ENCODE measurements around the gene SREBF2.

DNA sequence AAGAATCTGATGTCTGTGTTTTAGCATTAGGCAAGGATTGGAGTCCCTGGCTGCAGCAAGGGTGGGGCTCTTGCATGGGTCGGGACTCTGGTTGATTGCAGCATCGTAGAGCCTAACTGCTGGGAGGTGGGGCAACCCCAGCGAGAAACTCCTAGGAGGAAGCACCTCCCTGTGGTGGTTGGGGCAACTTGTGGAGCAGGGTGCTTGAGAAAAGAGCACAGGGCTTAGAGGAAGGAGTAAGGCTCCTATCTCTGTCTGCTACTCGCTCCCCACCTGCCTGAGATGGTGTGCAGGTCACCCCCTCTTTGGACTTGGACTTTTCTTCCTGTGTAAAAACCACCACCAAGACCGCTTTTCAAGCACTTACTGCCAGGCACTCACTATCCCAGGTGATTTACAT lies 15.6 kb downstream of the SREBF2 start:
- TF ChIP-seq, protein P1, sequence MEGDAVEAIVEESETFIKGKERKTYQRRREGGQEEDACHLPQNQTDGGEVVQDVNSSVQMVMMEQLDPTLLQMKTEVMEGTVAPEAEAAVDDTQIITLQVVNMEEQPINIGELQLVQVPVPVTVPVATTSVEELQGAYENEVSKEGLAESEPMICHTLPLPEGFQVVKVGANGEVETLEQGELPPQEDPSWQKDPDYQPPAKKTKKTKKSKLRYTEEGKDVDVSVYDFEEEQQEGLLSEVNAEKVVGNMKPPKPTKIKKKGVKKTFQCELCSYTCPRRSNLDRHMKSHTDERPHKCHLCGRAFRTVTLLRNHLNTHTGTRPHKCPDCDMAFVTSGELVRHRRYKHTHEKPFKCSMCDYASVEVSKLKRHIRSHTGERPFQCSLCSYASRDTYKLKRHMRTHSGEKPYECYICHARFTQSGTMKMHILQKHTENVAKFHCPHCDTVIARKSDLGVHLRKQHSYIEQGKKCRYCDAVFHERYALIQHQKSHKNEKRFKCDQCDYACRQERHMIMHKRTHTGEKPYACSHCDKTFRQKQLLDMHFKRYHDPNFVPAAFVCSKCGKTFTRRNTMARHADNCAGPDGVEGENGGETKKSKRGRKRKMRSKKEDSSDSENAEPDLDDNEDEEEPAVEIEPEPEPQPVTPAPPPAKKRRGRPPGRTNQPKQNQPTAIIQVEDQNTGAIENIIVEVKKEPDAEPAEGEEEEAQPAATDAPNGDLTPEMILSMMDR (IDR thresholded peaks at IDR 0.05) = peak in 1 of 2 donors; percentile 17
- no peak for TF ChIP-seq POLR2A (IDR thresholded peaks at IDR 0.05)
- TF ChIP-seq POLR2AphosphoS5 (IDR thresholded peaks at IDR 0.05) = no peak
